ENCODE data around the gene IL17RE.

DNA sequence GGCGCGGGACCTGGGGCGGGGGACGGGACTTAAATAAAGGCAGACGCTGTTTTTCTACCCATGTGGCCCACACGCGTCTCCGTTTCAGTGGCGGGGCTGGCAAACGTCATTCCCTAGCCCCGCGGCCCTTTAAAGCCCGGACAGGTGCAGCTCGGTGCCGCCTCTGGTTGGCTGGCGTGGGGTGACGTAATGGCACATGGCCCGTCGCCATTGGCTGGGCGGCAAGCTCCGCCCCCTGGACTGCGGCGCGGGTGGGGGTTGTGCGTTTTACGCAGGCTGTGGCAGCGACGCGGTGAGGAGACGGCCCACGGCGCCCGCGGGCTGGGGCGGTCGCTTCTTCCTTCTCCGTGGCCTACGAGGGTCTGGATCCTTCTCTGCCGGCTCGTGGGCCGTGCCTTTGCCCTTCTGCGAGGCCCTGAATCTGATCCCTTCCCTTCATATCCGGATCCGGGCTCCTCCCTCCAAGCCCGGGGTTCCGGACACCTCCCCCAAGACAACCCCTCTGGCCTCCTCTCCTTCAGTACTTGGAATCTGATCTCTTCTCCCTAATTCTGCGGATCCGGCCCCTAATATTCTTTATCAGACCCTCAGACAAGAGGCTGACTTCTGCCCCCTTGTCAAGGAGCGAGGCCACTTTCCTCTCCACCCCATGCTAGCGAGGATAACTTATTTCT lies 31.1 kb downstream of the IL17RE start, which contains the start of gene CRELD1:
- TF ChIP-seq ZNF660 (tag by site-specific recombination; IDR thresholded peaks at IDR 0.05) (no peak), ZBTB1 (tag by site-specific recombination; IDR thresholded peaks at IDR 0.05) (no peak), ZIC2 (tag by site-specific recombination; IDR thresholded peaks at IDR 0.05) (no peak), ZNF174 (tag by site-specific recombination; IDR thresholded peaks at IDR 0.05) (no peak), ZNF324 (tag by site-specific recombination; IDR thresholded peaks at IDR 0.05) (peak; percentile 65), ZFHX2 (tag by site-specific recombination; conservative IDR thresholded peaks at IDR 0.05) (peak; percentile 54), ZFP3 (tag by site-specific recombination; IDR thresholded peaks at IDR 0.05; ENCODE audit: low read depth) (no peak), CTCF (tag by site-specific recombination; IDR thresholded peaks at IDR 0.05) (no peak; the same call in 1 of the 2 replicates)
